WI38 (cell line): ENCODE data around the gene CEP63.

Source experiments
- H3K4me3 ChIP-seq: 2 replicates; pipeline ENCODE4 v1.5.1; 2011; ENCODE audit warnings: low read depth, mild to moderate bottlenecking, control low read depth, low read length
- TF ChIP-seq, protein P1 (sequence below): IDR thresholded peaks from 2 replicates; pipeline ENCODE4 v1.5.1; 2012; ENCODE audit warnings: low read depth, mild to moderate bottlenecking, control low read depth, low read length

The CEP63 gene

DNA sequence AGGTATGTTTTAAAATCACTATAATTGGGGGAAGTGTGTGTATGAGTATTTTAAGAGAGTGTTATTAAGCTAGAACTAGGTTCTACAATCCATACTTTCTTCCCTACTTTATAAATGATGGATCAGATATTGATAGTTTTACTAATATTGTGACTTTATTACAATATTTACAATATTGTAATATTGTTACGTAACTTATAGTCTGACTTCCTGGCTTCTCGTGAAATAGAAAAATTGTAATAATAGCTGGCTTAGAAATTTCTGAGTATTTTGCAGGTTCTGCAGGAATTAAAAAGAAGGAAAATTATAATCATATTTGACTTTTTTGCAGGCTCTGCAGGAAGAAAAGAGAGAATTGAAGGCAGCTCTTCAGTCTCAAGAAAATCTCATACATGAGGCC, 60.0 kb downstream of the CEP63 start:
- TF ChIP-seq, protein P1, sequence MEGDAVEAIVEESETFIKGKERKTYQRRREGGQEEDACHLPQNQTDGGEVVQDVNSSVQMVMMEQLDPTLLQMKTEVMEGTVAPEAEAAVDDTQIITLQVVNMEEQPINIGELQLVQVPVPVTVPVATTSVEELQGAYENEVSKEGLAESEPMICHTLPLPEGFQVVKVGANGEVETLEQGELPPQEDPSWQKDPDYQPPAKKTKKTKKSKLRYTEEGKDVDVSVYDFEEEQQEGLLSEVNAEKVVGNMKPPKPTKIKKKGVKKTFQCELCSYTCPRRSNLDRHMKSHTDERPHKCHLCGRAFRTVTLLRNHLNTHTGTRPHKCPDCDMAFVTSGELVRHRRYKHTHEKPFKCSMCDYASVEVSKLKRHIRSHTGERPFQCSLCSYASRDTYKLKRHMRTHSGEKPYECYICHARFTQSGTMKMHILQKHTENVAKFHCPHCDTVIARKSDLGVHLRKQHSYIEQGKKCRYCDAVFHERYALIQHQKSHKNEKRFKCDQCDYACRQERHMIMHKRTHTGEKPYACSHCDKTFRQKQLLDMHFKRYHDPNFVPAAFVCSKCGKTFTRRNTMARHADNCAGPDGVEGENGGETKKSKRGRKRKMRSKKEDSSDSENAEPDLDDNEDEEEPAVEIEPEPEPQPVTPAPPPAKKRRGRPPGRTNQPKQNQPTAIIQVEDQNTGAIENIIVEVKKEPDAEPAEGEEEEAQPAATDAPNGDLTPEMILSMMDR, result no peak
- H3K4me3 ChIP-seq, result no peak overlapping the region

DNA sequence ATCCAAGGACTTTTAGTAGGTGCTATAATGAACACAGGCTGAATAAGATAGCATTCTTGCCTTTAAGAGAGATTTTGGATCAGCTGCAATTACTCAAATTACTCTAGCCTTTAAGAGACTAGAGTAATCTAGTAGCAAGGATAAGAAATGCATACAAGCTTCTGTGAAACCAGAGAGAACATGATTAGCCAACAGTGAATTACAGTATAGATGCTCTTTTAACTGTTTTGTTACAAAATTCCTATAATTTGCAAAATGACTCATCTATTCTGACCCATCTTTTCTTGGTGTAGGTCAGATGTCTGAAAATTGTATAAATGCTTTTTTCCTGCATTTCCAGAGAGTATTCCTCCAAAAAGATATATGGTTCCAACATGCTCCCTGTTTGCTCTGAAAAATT, 66.9 kb downstream of the CEP63 start:
- TF ChIP-seq, protein P1, result no peak

DNA sequence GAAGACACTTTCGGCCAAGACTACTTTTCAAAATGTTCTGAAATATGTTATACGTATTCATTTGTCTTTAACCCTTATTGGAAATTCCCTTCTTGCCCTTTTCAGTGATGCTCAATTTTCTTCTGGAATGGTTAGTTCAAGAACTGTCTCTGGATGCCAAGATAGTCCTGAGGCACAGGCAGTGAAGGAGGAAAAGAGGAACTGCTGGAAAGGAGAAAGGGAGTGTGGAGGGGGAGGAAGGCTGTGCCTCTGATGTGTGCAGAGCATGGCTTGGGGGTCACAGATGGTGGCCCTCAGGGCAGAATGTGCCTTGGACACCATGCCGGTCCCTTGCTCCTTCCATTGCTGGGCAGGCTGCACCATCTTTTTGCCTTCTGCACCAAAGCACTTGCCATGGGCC, 73.7 kb downstream of the CEP63 start:
- TF ChIP-seq, protein P1, result no peak
- H3K4me3 ChIP-seq, result no peak overlapping the region

More for the DNA sequence above, 66.9 kb downstream of the CEP63 start:
- H3K4me3 ChIP-seq, result no peak overlapping the region

DNA sequence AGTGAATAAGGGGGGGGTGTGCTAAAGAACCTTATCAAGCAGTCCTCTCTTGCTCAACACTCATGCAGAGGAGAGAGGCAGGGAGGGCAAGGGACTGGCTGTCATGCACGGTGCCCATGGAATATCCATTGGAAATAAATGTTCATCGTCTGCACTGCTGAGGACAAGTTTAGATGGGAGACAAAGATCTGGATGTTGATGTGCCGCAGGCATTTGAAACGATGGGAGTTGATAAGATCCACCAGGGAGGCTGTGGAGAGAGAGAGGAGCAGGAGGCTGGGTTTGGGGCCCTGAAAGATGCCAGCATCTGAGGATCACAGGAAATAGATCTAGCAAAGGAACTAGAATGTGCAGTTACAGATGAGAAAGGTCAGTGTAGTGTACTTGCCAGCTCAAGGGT, 76.2 kb downstream of the CEP63 start:
- TF ChIP-seq, protein P1, result no peak
- H3K4me3 ChIP-seq, result no peak overlapping the region

DNA sequence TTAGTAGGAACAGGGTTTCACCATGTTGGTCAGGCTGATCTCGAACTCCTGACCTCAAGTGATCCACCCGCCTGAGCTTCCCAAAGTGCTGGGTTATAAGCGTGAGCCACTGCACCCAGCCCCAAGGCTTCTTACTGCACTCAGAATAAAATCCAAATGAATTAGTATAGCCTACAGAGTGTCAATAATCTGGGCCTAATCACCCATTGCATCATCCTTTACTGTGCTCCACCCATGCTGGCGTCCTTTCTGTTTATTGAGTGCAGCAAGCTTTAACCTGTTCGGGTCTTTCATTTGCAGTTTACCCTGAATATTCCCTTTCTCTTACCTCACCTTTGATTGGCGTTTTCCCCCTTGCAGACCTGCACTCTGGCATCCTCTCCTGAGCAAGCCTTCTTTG, 77.7 kb downstream of the CEP63 start:
- TF ChIP-seq, protein P1, result no peak
- no peak overlapping the region for H3K4me3 ChIP-seq

DNA sequence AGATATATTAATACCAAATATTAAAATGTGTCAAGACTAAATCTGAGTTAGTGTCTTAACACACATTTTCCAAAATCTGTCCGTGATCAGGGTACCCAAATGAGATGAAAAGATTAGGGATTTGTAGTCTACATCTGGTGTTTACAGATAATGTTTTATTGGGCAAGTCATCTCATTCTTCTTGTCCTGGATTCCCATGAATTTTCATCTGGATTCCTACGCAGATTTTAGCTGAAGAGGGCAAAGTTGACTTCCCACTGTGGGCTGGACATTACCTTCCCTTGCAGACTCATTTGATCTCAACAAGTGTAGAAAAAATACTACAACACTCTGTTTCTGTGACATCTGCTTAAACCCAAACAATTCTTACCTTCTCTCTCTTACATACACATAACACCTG, 79.1 kb downstream of the CEP63 start:
- H3K4me3 ChIP-seq, result no peak overlapping the region
- TF ChIP-seq, protein P1, result no peak

DNA sequence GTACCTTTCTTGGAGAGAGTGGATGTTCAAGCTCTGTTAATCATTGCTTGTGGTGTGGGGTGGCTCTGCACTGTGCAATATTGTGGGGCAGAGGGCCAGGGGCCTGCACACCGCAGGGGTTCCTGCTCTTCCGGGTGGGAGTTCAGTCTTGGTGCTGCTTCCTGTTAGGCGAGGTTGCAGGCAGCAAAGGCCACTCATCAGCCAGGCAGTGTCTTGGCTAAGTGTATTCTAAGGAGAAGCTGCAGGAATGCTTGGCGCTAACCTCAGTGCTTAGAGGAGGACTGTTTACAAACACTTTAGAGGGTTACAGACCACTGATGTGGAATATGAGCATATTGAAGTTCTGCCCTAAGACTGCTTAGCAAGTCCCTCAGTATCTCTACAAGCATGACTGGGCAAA, 81.7 kb downstream of the CEP63 start:
- no peak overlapping the region for H3K4me3 ChIP-seq
- TF ChIP-seq, protein P1, result no peak
